NCI-H1436 treated with DMSO at 0.1 percent for 48 hours (cell line): ENCODE data around the gene PLXNA2.

ENCODE experiments used
- DNase-seq: peaks from one replicate; lab custom pipeline; 2025; lab: John Stamatoyannopoulos, UW

PLXNA2 gene

DNA sequence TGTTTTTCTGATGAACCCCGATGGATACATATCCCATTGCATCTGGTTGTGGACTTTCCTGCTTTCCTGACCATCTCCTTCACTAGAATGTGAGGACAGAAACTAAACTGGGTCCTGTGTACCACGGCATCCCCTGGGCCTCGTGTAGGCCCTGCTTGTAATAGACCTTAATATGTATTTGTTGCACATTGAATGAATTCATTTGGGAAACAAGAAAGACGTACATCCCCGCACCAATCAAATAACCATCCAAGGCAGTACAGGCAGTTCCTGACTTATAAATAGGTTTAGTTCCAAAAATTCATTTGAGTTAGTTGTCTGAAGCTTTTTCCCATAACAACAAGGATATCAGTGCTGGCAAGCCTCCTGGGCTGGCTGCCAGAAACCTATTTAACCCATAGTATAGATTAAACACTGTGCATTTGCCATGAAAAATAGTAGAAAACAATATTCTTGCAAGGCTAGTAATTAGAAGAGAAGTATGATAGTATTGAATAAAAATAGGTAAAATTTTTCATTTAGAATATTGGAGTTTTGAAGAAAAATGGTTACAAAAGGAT, 251.4 kb downstream of the PLXNA2 start:
- no peak for DNase-seq

GRCh38 chr1:207991583-207992026, 252.6 kb downstream of the PLXNA2 start:
- DNase-seq: no peak

DNA sequence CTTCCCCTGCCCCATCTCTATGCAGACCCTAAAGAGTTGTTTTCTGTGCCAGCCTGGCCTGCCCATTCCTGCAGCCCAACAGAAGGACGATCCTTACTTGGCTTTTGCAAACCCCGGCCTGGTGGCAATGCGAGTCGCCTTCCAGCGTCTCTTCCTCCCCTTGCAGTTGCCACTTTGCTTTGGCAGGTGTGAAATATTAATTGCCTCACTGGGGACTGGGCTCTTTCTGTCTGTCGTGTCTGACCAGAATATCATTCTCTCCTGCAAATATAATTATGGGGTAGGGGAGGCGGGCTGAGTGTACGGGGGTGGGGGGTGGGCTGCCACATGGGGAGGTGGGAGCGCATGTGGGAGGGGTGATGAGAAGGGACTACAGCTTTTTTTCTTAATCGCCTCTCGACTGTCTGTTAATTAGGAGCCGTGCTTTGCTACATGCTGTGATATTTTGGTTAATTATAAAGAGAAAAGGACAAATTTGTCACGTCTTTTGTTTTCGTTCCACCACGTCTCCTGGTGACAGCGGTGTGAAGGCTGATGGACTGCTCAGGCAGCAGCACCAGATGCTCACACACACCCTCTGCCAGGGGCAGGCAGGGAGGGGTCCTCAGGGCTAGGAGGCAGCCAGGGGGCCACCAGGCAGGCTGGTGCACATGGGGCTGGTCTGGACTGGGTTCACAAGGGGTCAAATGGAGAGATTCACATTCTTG, 253.2 kb downstream of the PLXNA2 start:
- no peak for DNase-seq

GRCh38 chr1:207990455-207990854, 253.7 kb downstream of the PLXNA2 start:
- no peak for DNase-seq

- no peak for DNase-seq
These were observed 255.6 kb downstream of the PLXNA2 start for GRCh38 chr1:207988326-207989165.

- DNase-seq: no peak
These were observed 257.0 kb downstream of the PLXNA2 start for GRCh38 chr1:207987164-207987563.

DNA sequence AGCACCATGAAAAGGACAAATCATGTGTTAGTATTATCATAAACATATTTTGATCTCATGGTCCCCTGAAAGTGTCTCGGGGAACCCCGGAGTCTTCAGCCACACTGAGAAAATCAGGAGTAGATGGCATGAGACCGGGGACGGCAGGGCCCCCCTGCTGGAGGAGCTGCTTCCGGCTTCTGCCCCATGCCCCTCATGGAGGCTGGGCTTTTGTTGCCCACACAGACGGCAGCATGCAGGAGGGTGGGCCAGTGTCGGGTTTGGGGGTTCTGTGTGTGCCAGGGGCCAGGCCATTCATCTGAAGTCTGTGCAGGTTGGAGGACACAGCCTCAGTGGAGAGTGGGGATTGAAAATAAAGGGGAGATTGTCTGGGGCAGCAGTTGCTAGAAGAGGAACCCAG, 258.2 kb downstream of the PLXNA2 start:
- DNase-seq: no peak

DNA sequence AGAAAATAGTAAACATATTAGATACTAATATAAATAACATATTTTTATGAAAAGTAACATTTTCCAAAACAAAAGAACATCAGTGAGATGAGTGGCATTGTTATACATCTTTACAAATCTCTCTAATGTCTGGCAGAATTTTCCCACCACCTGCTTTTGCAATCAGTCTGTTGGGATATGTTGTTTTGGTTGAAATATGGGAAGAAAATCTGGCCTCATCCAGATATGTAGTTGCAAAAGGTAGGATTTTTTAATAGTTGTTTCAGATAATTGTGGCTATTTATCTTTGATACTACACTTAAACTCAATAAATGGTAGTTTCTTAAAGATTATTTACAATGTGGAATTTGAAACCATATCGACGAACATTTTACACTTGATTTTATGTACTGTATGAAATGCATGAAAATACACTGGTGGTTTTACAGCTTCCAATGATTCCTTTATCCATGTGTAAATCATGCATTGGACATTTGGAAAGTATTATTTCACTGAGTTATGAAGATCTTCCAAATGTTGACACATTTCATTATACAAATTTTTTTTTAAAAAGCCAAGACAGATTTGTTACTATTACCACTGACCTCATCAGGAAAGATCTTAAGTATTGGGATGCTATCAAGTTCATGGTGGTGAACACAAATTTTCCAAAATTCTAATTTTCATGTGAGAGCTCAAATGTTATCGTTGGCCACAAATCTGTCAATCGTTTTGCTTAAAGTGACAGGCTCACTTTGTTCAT, 259.2 kb downstream of the PLXNA2 start:
- DNase-seq: no peak

GRCh38 chr1:207983044-207983635, 261.0 kb downstream of the PLXNA2 start:
- DNase-seq: no peak

DNA sequence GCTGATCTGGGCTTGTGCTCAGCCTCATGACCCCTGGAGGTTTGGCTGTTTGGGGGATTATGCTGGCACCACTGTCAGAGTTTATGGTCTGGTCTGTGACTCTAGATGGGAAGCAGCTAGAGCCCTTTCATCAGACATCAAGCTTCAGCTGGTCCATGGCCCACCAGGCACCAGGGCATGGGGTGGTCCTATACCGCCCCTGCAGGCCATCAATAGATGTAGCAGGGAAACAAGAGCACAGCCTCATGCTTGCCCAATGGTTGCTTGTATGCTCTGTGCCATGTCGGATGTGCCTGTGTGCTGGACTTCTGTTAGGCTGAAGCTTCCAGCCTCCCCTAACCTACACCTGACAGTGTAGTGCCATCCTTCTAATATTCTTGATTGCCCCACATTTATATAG, 262.2 kb downstream of the PLXNA2 start:
- DNase-seq: no peak

GRCh38 chr1:207978441-207978840, 265.7 kb downstream of the PLXNA2 start:
- no peak for DNase-seq

GRCh38 chr1:207977876-207978275, 266.3 kb downstream of the PLXNA2 start:
- DNase-seq: no peak

- DNase-seq: no peak
These were observed 270.2 kb downstream of the PLXNA2 start for GRCh38 chr1:207973898-207974568.

DNA sequence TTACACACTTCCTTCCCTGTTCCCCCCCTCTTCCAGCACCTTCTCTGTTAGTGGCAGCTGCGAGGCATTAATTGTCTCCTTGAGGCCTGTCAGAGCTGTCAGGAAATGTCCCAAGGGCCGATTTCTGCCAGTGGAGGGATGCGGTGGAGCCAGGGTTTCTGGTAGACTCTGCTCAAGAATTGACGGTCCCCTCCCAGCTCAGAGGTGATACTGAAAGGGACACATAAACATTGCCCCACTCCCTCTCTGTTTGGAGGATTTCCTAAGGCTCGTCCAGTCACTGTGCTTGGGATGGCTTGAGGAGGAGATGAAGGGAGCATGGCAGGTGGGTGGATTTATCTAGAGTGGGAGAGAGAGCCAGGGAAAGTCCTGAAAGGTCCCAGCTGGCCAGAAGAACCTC, 271.8 kb downstream of the PLXNA2 start:
- no peak for DNase-seq
